HG03097 (cell line): Measurements from ENCODE around the gene RBM7.

Experiments
- ATAC-seq: cut with Tn5 transposase; IDR thresholded peaks from one replicate; pipeline ENCODE4 v1.9.1; 2021; ENCODE audit not compliant: unreplicated experiment, low FRiP score

The RBM7 gene

DNA sequence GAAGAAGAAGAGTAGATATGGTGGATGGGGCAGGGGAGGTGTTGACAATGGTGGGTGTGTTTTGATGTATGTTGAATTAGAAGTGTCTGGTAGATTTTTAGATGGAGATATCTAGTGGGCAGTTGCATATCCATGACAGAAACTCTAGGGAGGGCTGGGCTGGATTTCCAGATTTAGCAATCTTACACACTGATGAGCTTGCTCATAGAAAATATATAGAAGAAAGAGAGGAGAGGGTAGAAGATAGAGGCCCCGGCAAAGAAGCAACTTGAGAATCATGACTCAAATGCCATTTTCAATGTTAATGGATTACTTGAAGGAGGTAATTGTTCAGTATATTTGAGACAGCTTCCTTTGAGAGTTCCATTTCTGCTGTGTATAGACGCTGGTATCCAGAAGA, 47.0 kb downstream of the RBM7 start:
- ATAC-seq = no peak

DNA sequence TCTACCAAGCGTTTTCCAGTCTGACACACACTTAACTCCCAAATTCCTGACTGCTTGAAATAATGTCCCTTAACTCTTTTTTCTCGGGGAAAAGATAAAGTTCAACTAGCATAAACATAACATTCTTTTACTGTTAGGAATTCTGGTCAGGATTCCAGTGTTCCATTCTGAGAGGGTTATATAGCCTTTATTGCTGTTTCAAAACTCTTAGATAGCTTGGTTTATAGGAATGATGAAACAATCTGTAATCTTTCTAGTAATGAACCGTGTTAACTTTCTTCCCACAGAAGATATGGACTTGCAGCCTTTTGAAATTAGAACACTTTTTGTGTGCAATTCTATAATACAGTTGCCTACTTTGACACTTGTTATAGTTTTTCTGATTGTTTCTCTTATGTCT, 47.4 kb downstream of the RBM7 start:
- ATAC-seq = no peak

- ATAC-seq = no peak
These were observed 48.5 kb downstream of the RBM7 start for GRCh38 chr11:114448749-114449482.

DNA sequence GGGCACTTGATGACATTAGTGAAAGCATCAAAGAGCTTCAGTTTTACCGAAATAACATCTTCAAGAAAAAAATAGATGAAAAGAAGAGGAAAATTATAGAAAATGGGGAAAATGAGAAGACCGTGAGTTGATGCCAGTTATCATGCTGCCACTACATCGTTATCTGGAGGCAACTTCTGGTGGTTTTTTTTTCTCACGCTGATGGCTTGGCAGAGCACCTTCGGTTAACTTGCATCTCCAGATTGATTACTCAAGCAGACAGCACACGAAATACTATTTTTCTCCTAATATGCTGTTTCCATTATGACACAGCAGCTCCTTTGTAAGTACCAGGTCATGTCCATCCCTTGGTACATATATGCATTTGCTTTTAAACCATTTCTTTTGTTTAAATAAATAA, 49.4 kb downstream of the RBM7 start:
- ATAC-seq = no peak

GRCh38 chr11:114452399-114452798, 51.9 kb downstream of the RBM7 start:
- ATAC-seq = no peak
